Anterior cingulate cortex (tissue), 58 donors: Measurements from ENCODE around the gene TRIM61.
"Not testable (repeated sequence)": the region's sequence is repeated elsewhere in the genome, so short reads cannot be mapped to it uniquely, and the experiment has no call there.

Experiments used
- DNase-seq, 58 donors: peaks; one replicate each; lab custom pipeline; 2025; lab: John Stamatoyannopoulos, UW

Gene TRIM61

DNA sequence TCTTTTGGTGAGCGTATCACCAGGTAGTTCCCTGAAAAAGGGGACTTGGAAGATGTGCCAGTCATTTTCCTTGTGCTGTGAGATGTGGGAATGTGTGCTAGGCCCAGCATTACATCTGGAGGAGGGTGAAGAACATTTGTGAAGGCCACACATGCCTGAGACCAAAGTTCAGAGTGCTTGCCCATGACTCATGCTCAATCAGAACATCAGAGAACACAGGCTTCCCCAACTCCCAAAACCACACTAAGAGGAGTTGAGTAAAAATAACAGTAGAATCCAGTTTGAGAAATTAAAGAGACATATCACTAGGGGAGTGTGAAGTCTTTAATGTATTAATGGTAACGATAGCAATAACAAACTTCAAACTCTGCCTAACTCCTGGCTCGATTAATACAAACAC lies 18.0 kb downstream of the TRIM61 start:
- DNase-seq = not testable (repeated sequence)

DNA sequence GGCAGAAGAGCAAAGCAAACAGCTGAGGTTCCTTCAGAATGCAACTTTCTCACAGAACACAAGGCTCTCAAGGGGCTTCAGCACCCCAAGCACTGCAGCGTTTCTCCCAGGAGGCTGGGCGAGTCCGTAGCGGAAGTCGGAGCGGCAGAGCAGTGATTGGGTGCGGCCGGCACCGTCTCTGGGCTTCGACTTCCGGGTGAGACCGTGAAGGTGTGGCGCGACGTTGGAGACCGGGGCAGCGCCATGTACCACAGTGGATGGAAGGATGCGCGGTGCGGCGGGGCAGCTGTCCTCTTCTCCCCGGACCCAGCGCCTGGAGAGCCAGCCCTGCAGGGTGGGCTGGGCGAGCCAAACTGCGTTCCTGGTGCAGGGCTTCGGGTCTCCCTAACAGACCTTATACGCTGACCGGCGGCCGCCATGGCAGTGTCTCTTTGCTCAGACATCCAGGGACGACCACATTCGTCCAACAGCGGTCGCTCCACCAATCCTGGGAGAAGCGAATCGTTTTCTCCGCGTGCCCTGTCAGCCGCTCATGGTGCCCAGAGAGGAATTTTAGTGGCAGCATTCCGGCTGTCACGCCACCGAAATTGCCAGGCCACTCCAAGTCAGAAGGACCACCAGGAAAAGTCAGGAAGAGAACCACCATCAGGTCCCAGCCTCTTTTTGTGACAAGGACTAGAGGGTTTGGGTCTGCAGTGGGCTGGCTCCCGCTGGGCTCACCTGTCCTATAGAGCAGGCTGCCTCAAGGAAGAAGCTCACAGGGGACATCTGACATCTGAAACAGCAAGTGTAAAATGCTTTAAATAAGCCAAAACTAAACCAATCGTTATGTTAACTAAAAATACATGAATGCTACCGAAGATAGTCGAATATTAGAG lies 20.5 kb downstream of the TRIM61 start:
- DNase-seq = peak; percentile 42 to 95 (median 78)

DNA sequence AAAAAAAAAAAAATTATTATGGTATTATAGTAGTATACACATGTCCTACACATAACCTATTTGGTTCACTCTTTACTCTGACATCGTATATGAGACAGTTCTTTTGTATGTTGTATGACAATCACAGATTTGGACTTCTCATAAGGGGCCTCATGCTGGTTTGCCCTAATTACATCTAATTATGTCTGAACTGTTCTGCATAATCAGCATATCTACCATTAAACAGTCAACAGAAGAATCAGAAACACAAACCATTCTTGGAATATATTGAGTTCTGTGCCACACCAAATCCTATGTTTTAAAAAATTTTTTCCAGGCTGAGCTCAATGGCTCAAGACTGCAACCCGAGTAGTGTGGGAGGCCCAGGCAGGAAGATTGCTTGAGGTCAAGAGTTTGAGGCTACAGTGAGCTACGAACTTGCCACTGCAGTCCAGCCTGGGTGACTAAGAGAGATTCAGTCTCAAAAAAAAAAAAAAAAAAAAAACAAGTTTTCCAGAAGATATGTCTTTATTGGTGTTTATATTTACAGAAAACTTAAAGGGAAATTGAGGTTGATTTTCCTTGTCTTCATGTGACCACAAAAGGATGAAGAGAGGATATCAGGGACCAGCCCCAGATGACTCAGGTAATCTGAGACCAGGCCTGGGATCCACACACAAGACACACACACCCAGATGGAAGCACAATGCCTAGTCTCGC lies 22.2 kb downstream of the TRIM61 start:
- DNase-seq = no peak

DNA sequence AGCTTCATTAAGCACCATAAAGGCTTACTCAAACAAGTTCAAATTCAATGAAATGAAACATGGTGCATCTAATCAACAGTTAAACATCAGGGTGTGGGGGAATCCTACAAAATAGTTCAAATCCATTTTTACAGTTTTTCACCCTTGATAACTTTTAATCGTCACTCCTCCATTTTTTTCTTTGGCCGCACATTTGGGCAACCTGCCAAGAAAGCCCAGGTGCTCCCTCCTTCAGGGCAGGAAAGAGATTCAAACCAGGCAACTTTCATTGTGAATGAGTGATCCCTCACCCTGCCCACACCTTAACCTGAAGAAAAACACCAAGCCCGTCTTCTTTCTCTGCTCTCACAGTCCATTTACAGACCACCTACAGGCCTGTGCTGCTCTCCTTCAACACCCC lies 24.9 kb downstream of the TRIM61 start:
- no peak for DNase-seq

DNA sequence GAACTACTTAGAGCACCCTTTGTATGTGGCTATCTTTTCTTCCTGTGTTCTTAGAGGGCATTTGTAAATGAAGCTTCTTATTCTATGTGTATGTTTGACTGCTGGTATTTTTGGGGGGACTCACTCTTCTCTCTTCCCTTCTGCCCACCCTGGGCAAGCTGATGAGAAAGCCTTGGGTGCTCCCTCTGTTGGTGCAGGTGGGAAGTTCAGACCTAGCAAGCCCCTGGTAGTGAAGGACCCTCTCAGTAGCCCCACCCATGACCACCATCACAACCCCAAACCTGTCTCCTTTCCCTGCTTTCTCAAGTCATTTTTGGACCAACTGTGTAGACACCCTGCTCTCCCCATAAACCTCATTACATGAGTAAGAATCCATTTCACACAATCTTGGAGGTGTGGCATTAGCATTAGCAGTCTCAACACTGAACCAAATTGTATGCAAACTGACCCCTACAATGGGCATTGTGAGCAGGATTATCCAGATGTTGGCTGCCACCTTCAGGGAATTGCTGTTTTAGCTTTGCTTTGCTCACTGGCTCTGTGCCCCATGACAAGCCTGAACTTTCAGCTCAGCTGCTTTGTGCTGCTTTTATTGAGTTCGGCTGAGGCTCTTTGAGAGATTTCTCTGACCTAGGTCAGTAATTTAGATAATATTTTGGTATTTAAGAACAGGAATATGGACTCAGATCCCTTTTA lies 27.9 kb downstream of the TRIM61 start:
- peak in 2 of 58 donors; percentile 4 to 5 for DNase-seq

DNA sequence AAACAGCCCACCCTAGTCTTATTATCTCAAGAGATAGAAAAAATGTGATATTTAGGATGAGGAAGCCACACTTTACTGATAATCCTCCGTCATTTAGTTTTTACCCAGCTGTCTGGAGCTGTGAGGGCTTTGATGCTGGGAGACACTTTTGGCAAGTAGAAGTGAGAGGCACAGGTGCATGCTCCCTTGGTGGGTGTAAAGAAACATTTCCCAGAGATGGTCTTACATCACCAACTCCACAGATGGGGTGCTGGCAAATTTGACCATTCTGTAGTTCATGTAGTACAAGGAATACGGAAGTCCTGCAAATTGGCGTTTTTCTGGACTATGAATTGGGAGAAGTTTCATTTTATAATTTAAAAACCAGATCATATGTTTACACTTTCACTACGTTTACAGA lies 28.5 kb downstream of the TRIM61 start:
- DNase-seq = no peak

DNA sequence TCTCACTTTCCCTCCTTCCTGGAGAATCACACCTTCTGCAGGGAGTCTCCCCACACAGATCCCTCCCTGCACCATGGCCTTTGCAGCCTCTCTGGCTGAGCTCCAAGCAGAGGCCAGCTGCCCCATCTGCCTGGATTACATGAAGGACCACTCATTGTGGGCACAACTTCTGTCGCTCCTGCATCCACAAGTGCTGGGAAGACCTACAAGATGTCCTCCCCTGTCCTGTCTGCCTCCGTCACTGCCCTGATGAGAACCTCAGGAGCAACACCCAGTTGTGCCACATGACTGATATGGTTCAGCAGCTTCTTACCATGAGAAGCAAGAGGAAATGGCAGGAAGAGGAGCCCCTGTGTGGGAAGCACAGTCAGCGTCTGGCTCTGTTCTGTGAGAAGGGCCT lies 29.5 kb downstream of the TRIM61 start:
- not testable (repeated sequence) for DNase-seq

DNA sequence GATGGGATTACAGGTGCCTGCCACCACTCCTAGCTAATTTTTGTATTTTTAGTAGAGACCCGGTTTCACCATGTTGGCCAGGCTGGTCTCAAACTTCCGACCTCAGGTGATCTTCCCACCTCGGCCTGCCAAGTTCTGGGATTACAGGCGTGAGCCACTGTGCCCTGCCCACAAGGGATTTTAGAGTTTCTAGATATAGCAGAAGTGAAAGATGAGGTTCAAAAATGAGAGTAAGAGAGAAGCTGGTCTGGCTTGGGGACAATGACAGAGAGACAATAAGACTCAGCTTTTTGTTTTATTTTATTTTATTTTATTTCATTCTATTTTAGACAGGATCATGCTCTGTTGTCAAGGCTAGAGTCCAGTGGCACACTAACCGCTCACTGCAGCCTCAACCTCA lies 30.6 kb downstream of the TRIM61 start:
- no peak for DNase-seq

DNA sequence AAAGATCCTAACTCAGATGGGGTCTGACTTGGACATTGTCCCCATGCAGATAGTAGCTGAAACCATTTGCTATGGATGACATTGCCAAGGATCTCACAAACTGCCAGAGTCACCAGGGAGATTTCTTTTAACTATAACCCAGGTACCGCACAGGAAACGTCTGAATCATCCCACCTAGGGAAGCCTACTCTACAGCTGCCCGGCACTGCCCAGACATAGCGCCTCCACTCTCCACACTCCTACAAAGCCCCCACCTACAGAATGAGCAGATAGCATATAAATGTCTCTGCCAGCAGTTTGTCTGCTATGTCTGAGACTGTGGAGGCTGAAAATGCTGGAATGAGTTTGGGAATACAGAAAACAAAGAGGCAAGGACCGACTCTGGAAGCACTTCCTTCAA lies 32.3 kb downstream of the TRIM61 start:
- peak in 3 of 58 donors; percentile 10 to 27 (median 17) for DNase-seq

DNA sequence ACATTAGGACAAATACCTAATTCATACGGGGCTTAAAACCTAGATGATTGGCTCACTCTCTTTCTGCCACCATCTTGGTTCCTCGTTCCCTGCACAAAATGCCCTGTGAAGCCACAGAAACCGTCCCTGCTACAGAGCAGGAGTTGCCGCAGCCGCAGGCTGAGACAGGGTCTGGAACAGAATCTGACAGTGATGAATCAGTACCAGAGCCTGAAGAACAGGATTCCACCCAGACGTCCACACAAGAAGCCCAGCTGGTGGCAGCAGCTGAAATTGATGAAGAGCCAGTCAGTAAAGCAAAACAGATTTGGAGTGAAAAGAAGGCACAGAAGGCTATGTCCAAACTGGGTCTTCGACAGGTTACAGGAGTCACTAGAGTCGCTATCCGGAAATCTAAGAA lies 34.3 kb downstream of the TRIM61 start:
- DNase-seq = peak in 1 of 58 donors; percentile 2

DNA sequence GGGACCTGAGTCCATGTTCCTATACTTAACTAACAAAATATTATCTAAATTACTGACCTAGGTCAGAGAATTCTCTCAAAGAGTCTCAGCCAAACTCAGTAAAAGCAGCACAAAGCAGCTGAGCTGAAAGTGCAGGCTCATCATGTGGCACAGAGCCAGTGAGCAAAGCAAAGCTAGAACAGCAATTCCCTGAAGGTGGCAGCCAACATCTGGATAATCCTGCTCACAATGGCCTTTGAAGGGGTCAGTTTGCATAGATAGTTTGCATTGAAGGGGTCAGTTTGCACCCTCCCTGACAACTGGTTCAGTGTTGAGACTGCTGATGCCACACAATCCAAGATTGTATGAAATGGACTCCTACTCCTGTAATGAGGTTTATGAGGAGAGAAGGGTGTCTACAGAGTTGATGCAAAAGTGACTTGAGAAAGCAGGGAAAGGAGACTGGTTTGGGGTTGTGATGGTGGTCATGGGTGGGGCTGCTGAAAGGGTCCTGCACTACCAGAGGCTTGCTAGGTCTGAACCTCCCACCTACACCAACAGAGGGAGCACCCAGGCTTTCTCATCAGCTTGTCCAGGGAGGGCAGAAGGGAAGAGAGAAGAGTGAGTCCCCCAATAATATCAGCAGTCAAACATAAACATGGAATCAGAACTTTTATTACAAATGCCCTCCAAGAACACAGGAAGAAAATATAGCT lies 39.7 kb downstream of the TRIM61 start:
- peak in 28 of 58 donors; percentile 4 to 63 (median 30) for DNase-seq

DNA sequence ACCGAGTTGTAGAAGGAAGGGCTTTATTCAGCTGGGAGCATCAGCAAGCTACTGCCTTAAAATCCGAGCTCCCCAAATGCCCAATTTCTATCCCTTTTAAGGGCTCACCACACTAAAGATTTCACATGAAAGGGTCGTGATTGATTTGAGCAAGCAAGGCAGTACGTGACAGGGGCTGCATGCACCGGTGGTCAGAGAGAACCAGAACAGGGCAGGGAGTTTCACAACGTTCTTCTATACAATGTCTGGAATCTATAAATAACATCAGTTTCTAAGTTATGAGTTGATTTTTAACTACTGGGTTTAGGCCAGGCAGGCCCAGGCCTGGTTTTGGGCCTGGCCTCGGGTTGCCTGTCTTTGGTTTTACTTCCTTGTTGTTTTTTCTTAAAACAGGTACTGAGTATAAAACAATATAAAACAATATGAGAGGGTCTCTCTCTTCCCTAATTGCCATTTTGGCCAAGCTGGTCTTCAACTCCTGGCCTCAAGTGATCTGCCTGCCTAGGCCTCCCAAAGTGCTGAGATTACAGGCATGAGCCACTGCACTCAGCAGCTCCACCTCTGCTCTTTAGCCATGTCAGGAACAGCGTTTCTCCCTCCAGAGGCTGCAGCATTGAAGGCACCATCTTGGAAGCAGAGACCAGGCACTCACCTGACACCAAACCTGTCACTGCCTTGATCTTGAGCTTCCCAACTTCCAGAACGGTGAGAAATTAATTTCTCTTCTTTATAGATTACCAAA lies 41.4 kb downstream of the TRIM61 start:
- DNase-seq = not testable (repeated sequence)

DNA sequence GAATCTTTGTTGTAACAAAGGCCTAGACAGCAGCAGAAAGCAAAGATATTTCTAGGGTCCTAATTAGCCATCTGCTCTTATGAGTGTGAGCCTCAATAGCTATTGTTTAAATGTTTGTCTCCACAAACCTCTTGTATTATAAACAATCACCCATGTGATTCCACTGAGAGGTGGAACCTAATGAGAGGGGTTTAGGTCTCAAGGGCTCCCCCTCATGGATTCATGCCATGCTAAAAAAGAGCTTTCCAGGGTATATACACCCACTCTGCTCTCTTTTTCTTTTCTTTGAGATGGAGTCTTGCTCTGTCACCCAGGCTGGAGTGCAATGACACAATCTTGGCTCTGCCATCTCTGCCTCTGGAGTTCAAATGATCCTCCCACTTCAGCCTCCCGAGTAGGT lies 42.1 kb downstream of the TRIM61 start:
- DNase-seq = no peak

DNA sequence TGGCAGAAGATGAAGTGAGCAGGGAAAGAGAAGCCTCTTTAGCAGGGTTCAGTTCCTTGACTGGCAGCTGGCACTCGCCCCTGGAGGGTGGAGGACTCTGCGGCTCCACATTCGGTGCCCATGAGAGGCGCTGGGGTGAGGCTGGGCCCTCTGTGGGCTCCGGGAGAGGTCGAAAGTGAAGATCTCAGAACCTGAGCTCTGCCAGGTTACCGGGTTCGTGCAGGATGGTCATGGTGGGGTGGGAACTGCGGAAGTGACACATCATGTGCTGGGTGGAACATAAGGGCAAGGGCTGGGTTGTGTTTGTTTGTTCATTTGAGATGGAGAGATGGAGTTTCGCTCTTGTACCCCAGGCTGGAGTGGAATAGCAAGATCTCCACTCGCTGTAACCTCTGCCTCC lies 44.2 kb downstream of the TRIM61 start:
- DNase-seq = no peak

DNA sequence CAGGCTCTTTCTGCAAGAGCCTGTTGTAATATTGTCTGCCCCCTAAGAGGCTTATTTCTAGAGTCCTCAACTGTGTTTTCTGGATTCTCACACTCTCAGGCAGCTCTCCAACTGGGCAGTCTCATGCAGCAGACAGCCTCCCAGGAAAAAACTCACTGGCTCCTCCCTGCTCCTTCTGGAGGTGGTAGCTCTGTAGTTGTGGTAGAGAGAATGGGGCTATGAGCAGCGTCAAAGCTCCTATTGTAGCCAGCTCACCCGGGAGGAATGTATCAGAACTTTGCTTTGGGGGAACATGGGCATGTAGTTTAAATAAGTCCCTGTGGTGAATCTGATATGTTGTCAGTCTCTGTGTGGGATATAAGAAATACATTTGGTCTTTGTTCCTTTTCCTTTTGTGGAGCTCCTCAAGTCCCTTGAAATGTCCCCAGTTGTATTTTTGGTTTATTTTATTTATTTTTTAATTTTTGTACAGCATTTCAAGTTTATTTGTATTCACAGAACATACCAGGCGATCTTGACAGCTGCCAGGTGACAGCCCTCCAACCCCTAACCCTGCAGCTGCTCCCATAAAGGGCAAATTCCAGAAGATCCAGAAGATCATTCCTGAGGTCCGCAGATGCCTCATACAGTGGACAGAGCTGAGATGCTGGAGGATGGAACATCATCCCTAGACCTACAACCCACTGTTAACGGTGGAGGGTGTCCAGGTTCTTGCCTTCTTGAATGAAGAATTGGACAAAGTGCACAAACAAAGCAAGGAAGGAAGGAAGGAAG lies 45.7 kb downstream of the TRIM61 start:
- DNase-seq = no peak

DNA sequence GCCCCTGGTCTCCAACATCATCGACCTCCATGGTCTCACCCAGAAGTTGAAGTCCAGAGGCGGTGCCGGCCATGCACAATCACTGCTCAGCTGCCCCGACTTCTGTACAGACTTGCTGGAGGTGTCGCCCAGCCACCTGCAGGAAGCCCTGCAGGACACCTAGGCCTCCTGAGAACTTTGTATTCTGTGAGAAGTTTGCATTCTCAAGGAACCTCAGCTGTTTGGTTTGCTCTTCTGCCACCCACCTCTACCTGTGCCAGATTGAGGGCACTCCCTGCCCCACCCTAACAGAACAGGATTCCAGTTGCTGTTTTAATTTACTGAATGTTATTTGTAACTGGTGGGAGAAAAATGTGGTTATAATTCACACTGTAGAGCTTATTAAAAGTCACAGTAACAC lies 46.8 kb downstream of the TRIM61 start:
- no peak for DNase-seq

DNA sequence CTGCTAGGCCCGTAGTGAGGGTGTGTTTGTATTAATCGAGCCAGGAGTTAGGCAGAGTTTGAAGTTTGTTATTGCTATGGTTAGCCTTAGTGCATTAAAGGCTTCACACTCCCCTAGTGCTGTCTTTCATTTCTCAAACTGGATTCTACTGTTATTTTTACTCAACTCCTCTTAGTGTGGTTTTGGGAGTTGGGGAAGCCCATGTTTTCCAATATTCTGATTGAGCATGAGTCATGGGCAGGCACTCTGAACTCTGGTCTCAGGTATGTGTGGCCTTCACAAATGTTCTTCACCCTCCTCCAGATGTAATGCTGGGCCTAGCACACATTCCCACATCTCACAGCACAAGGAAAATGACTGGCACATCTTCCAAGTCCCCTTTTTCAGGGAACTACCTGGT lies 50.4 kb downstream of the TRIM61 start:
- not testable (repeated sequence) for DNase-seq

DNA sequence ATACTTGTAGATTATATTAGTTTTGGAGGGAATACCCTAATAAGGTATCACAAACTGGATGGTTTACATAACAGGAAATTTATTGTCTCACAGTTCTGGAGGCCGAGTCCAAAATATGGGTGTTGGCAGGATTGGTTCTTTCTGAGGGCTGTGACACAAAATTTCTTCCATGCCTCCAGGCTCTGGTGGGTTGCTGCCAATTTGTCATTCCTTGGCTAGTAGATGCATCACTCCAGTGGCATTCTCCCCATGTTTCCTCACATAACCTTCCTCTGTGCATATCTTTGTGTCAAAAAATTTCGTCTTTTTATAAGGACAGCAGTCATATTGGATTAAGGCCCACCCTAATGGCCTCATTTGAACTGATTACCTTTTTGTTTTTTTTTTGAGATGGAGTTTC lies 51.2 kb downstream of the TRIM61 start:
- no peak for DNase-seq

DNA sequence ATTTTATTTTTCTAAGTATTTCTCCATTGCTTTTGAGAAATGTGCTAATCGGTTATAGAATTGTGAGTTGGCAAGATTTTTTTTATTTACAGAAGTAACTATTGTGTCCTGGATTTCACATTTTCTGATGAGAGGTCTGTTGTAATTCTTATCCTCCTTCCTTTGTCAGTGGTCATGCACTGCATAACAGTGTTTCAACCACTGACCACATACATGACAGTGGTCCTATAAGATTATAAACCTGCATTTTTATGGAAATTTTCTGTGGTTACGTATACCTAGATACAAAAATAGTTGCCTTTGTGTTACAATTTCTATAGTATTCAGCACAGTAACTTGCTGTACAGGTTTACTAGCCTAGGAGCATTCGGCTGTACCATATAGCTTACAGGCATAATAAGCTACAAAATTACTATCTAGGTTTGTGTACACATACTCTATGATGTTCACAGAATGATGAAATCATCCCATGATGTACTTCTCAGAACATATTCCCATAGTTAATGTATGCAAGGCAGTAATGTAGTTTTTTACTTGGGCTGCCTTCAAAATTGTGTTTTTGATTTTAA lies 52.7 kb downstream of the TRIM61 start:
- DNase-seq = no peak
